Smooth muscle cell (in vitro differentiated cells): Measurements from ENCODE around the gene CENPP. TPM values are rescaled to one million over a fixed set of nuclear protein-coding genes. Genes with fewer than 3 reads are reported as not detected.

Experiments used
- DNase-seq: peaks from one replicate; lab custom pipeline; 2025; ENCODE audit not compliant: unreplicated experiment; lab: John Stamatoyannopoulos, UW
- H2AFZ ChIP-seq: fragments of 200-600 bp; sonication (generic); 2 replicates; pipeline ENCODE4 v1.6.0; 2016; ENCODE audit warnings: antibody characterized with exemption, low read depth, mild to moderate bottlenecking
- H3F3A ChIP-seq: fragments of 200-600 bp; sonication (generic); 2 replicates; pipeline ENCODE4 v1.6.0; 2017; ENCODE audit warnings: antibody characterized with exemption, low read depth
- H3K27ac ChIP-seq: fragments of 200-600 bp; sonication (generic); 2 replicates; pipeline ENCODE4 v1.5.1; 2016; ENCODE audit warnings: low read depth, mild to moderate bottlenecking
- H3K27me3 ChIP-seq: fragments of 200-600 bp; sonication (generic); 2 replicates; pipeline ENCODE4 v1.6.1; 2016; ENCODE audit warnings: low read depth, mild to moderate bottlenecking
- H3K36me3 ChIP-seq: fragments of 200-600 bp; sonication (generic); 2 replicates; pipeline ENCODE4 v1.5.1; 2016; ENCODE audit warnings: low read depth
- H3K4me1 ChIP-seq: fragments of 200-600 bp; sonication (generic); 2 replicates; pipeline ENCODE4 v1.5.1; 2016; ENCODE audit warnings: low read depth
- H3K4me2 ChIP-seq: fragments of 200-600 bp; sonication (generic); 2 replicates; pipeline ENCODE4 v1.6.0; 2016; ENCODE audit warnings: mild to moderate bottlenecking
- H3K4me3 ChIP-seq: fragments of 200-600 bp; sonication (generic); 2 replicates; pipeline ENCODE4 v1.5.1; 2016; ENCODE audit warnings: mild to moderate bottlenecking
- H3K79me2 ChIP-seq: fragments of 200-600 bp; sonication (generic); 2 replicates; pipeline ENCODE4 v1.6.0; 2016; ENCODE audit warnings: low read depth, mild to moderate bottlenecking
- H3K9ac ChIP-seq: fragments of 200-600 bp; sonication (generic); 2 replicates; pipeline ENCODE4 v1.6.0; 2016; ENCODE audit warnings: low read depth
- H3K9me3 ChIP-seq: fragments of 200-600 bp; sonication (generic); replicated peaks from 2 replicates; pipeline ENCODE4 v1.5.1; 2016; ENCODE audit warnings: low read depth
- H4K20me1 ChIP-seq: fragments of 200-600 bp; sonication (generic); 2 replicates; pipeline ENCODE4 v1.6.0; 2016; ENCODE audit warnings: low read depth
- CTCF ChIP-seq: fragments of 200-600 bp; sonication (generic); IDR thresholded peaks from 2 replicates; pipeline ENCODE4 v1.5.1; 2017; ENCODE audit warnings: borderline replicate concordance, mild to moderate bottlenecking, antibody characterized with exemption; ENCODE audit not compliant: insufficient read depth, poor library complexity, severe bottlenecking
- WGBS: methylation state at CpG from one replicate; pipeline ENCODE4 v1.1.7; 2016; ENCODE audit warnings: low lambda C conversion rate; 5-methylcytosine and 5-hydroxymethylcytosine counted together
- polyA plus RNA-seq: library from polyadenylated mRNA; unstranded; fragments of >200 nt; fragmentation: Nextera tagmentation; extraction: Ambion mirVana; gene quantifications from 2 replicates; pipeline ENCODE4 v1.2.1, GENCODE V29; 2016
- total RNA-seq: library from RNA; depleted of rRNA; stranded (reverse); fragments of >200 nt; gene quantifications from 2 replicates; pipeline ENCODE4 v1.2.3, GENCODE V29; 2014

CENPP gene
- total and polyA plus RNA-seq, 2 experiments from 2014 or later = 4.2 to 17.5 TPM

GRCh38 chr9:92529124-92529523 is 203.4 kb downstream of the CENPP start:
- no peak for DNase-seq
- WGBS = 97% methylated on average over 3 of the region's 3 CpGs
- Histone ChIP-seq H2AFZ (no peak overlapping the region), H3K9ac (no peak overlapping the region), H3K27me3 (no peaks in the 10 kb centered on the region), H3K9me3 (no peaks in the 10 kb centered on the region), H3K27ac (no peak overlapping the region), H3K4me3 (no peak overlapping the region), H3F3A (no peaks in the 10 kb centered on the region), H3K79me2 (no peaks in the 10 kb centered on the region), H3K36me3 (no peaks in the 10 kb centered on the region), H3K4me1 (no peaks in the 10 kb centered on the region), H3K4me2 (no peak overlapping the region), H4K20me1 (no peaks in the 10 kb centered on the region)
- TF ChIP-seq CTCF = no peak

DNA sequence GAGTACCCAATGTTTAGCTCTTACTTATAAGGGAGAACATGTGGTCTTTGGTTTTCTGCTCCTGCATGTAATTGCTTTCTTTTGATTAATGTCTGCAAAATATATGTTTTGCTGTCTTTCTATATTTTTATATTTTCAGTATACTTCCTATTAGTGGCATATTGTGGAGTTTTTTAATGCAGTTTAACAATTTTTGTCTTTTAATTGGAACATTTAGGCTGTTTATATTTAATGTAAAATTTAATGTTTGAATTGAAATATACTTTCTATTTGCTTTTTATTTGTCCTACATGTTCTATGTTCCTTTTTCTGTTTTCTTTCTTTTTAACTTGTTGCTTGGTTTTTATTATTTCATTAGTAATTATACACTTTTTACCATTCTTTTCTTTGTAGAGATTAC is 205.1 kb downstream of the CENPP start:
- H2AFZ ChIP-seq = no peak overlapping the region
- H3K36me3 ChIP-seq = no peaks in the 10 kb centered on the region
- no peak overlapping the region for H3K27ac ChIP-seq
- peaks cover 5% of the 10 kb centered on the region for H3K4me1 ChIP-seq
- H4K20me1 ChIP-seq = no peaks in the 10 kb centered on the region
- DNase-seq = no peak
- no peak overlapping the region for H3K4me2 ChIP-seq
- H3F3A ChIP-seq = no peaks in the 10 kb centered on the region
- no peak for TF ChIP-seq CTCF
- H3K4me3 ChIP-seq = no peak overlapping the region
- no peak overlapping the region for H3K9ac ChIP-seq
- H3K27me3 ChIP-seq = no peaks in the 10 kb centered on the region
- no peaks in the 10 kb centered on the region for H3K9me3 ChIP-seq
- no peaks in the 10 kb centered on the region for H3K79me2 ChIP-seq

- H3K27ac ChIP-seq = no peak overlapping the region
- TF ChIP-seq CTCF = no peak
- no peak overlapping the region for H3K9ac ChIP-seq
- no peaks in the 10 kb centered on the region for H3K36me3 ChIP-seq
- no peak for DNase-seq
- peaks cover 11% of the 10 kb centered on the region for H3K4me1 ChIP-seq
- H2AFZ ChIP-seq = peak overlapping the region; percentile 1
- no peaks in the 10 kb centered on the region for H4K20me1 ChIP-seq
- H3K79me2 ChIP-seq = no peaks in the 10 kb centered on the region
- WGBS = 94% methylated on average over 3 of the region's 3 CpGs
- no peaks in the 10 kb centered on the region for H3K9me3 ChIP-seq
- no peak overlapping the region for H3K4me3 ChIP-seq
- H3K27me3 ChIP-seq = no peaks in the 10 kb centered on the region
- H3F3A ChIP-seq = no peaks in the 10 kb centered on the region
- no peak overlapping the region for H3K4me2 ChIP-seq
These were observed 208.5 kb downstream of the CENPP start for GRCh38 chr9:92534204-92534603.

- Histone ChIP-seq H3K4me1 (peaks cover 11% of the 10 kb centered on the region), H3K9me3 (no peaks in the 10 kb centered on the region), H3K27ac (no peak overlapping the region), H3K36me3 (no peaks in the 10 kb centered on the region), H2AFZ (peak overlapping the region; percentile 1), H3K9ac (no peak overlapping the region), H3K27me3 (no peaks in the 10 kb centered on the region), H3K79me2 (no peaks in the 10 kb centered on the region), H3K4me2 (no peak overlapping the region), H3K4me3 (no peak overlapping the region), H4K20me1 (no peaks in the 10 kb centered on the region), H3F3A (no peaks in the 10 kb centered on the region)
- WGBS = 47% methylated on average over 1 of the region's 1 CpG
- no peak for DNase-seq
- no peak for TF ChIP-seq CTCF
These were observed 208.9 kb downstream of the CENPP start for GRCh38 chr9:92534674-92535073.
